ENCODE data around the gene DCST2.

DNA sequence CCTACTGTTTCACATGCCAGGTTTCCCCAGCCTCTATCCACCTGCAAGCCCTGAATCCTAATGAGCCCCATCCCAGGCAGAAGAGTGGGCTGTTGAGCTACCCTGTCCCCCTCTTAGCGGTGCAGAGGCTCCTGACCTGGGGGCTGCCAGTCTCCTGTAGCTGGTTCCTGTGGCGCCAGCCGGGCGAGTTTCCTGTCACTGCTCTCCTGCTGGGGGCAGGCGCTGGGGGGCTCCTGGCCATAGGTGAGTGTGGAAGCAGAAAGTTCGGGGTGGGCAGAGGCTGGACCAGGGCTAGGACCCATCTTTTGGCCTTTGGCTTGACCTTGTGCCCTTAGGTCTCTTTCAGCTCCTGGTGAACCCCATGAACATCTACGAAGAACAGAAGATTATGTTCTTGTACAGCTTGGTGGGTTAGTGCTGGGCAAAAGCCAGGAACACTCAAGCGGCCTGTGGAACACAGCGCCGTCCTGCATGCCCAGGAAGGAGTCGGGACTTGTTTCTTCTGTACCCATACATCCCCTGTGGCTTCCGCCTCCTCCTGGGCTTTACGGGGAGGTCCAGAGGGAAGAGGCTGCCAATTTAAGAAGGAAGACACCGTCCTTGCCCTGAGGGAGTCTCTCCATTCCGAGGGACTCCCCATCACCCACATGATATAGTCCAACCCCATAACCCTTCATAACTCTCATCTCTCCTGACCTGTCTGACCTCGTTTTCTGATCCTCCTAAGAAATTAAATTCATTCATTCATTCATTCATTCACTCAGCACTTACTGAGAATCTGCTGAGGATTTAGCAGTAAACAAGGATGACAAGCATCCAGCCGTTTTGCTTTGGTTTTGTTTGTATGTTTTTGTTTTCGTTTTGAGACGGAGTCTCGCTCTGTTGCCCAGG, 982 bp upstream of the DCST2 start:
- TF ChIP-seq, protein P1, sequence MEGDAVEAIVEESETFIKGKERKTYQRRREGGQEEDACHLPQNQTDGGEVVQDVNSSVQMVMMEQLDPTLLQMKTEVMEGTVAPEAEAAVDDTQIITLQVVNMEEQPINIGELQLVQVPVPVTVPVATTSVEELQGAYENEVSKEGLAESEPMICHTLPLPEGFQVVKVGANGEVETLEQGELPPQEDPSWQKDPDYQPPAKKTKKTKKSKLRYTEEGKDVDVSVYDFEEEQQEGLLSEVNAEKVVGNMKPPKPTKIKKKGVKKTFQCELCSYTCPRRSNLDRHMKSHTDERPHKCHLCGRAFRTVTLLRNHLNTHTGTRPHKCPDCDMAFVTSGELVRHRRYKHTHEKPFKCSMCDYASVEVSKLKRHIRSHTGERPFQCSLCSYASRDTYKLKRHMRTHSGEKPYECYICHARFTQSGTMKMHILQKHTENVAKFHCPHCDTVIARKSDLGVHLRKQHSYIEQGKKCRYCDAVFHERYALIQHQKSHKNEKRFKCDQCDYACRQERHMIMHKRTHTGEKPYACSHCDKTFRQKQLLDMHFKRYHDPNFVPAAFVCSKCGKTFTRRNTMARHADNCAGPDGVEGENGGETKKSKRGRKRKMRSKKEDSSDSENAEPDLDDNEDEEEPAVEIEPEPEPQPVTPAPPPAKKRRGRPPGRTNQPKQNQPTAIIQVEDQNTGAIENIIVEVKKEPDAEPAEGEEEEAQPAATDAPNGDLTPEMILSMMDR (IDR thresholded peaks at IDR 0.05; ENCODE audit: insufficient read depth, low read length), result no peak
- TF ChIP-seq SPI1 (IDR thresholded peaks at IDR 0.05; ENCODE audit: borderline replicate concordance, low read depth) (no peak), GABPA (IDR thresholded peaks at IDR 0.05; ENCODE audit: low read depth) (no peak), POLR2AphosphoS5 (IDR thresholded peaks at IDR 0.05; ENCODE audit: low read depth) (no peak)
